Body of pancreas (tissue), 4 donors: ENCODE measurements around the gene VAPB. TPM values are rescaled to one million over a fixed set of nuclear protein-coding genes. Genes with fewer than 3 reads are reported as not detected.

Experiments used
- ATAC-seq: fragments of 150-250 bp; one replicate; pipeline ENCODE4 v1.9.1; 2016
- DNase-seq, 4 donors: peaks; one replicate each; pipeline ENCODE4 v3.0.0-alpha.2; 2019
- H3K27ac ChIP-seq, 4 donors: fragments of 200-600 bp; sonication (generic); 1 replicate in 3 of 4; 2 replicates in 1 of 4; pipeline versions ENCODE4 v1.5.1 to v1.6.1; 2016 to 2019; ENCODE audit warnings: mild to moderate bottlenecking in 1 of 4, mixed read lengths in 1 of 4, moderate library complexity in 1 of 4
- H3K27me3 ChIP-seq, 2 donors: fragments of 200-600 bp; sonication (generic); one replicate each; pipeline ENCODE4 v1.6.0; 2016; ENCODE audit warnings: mild to moderate bottlenecking in 1 of 2
- H3K36me3 ChIP-seq, 2 donors: fragments of 200-600 bp; sonication (generic); replicated peaks in 1 of 2; 2 replicates each; pipeline ENCODE4 v1.5.1; 2016; ENCODE audit warnings: low read depth in 2 of 2; ENCODE audit not compliant: insufficient read depth in 1 of 2
- H3K4me1 ChIP-seq: fragments of 200-600 bp; sonication (generic); one replicate; pipeline ENCODE4 v1.6.0; 2016
- H3K4me3 ChIP-seq, 2 donors: fragments of 200-600 bp; sonication (generic); 1 replicate in 1 of 2; 2 replicates in 1 of 2; pipeline ENCODE4 v1.5.1; 2016 to 2019
- H3K9me3 ChIP-seq, 3 donors: fragments of 200-600 bp; sonication (generic); 1 replicate in 2 of 3; 2 replicates in 1 of 3; pipeline ENCODE4 v1.5.1; 2016
- CTCF ChIP-seq, 7 experiments: fragments of 450-650 bp in 4 of 7; fragments of 200-600 bp in 3 of 7; sonication (generic) in 3 of 7; IDR thresholded peaks; one replicate each; pipeline ENCODE4 v1.5.1; 2016 to 2019; ENCODE audit warnings: antibody characterized with exemption in 7 of 7
- POLR2A ChIP-seq, 3 donors: fragments of 450-650 bp; IDR thresholded peaks; one replicate each; pipeline ENCODE4 v1.6.1; 2016; ENCODE audit warnings: antibody characterized with exemption in 3 of 3, mild to moderate bottlenecking in 2 of 3
- WGBS, 2 donors: methylation state at CpG; one replicate each; pipeline ENCODE4 v1.1.5; 2017; 5-methylcytosine and 5-hydroxymethylcytosine counted together
- intact Hi-C: fragments of 100-400 bp; cut with DNase I; formaldehyde crosslinking; loops from one replicate; pipeline ENCODE4 v1.15.1; 2023
- total RNA-seq, 2 donors: library from RNA; depleted of rRNA; stranded (reverse); fragments of >200 nt; gene quantifications; one replicate each; pipeline ENCODE4 v1.1.0, GENCODE V29; 2016

VAPB gene
- total RNA-seq, 2 donors from 2014 or later: 10.5 to 11.9 TPM

- ATAC-seq (no peak), DNase-seq (no peak)
- no peaks in the 10 kb centered on the region for H3K27me3 ChIP-seq
- intact Hi-C loops: no loop called here
- TF ChIP-seq CTCF (IDR thresholded peaks at IDR 0.05) (no peak), POLR2A (IDR thresholded peaks at IDR 0.05) (no peak)
- peaks cover 0 to 9% of the 10 kb centered on the region in 2 donors for H3K36me3 ChIP-seq
- WGBS, 2 donors: 90 to 96% methylated on average over 3 of the region's 3 CpGs
- no peaks in the 10 kb centered on the region for H3K9me3 ChIP-seq
- H3K4me3 ChIP-seq: no peak overlapping the region
- no peaks in the 10 kb centered on the region for H3K4me1 ChIP-seq
- H3K27ac ChIP-seq: no peak overlapping the region
Observed at GRCh38 chr20:58342104-58342945, 46.7 kb upstream of the VAPB start.

GRCh38 chr20:58344741-58345140 is 44.3 kb upstream of the VAPB start:
- no peak for DNase-seq
- peaks cover 0 to 9% of the 10 kb centered on the region in 2 donors for H3K36me3 ChIP-seq
- intact Hi-C loops: no loop called here

GRCh38 chr20:58349570-58349969 is 39.5 kb upstream of the VAPB start:
- intact Hi-C loops: no loop called here
- ATAC-seq (no peak), DNase-seq (no peak)
- Histone ChIP-seq H3K27ac (no peak overlapping the region), H3K27me3 (no peaks in the 10 kb centered on the region), H3K9me3 (no peaks in the 10 kb centered on the region), H3K4me1 (no peaks in the 10 kb centered on the region), H3K36me3 (peaks cover 0 to 14% of the 10 kb centered on the region in 2 donors), H3K4me3 (no peak overlapping the region)
- TF ChIP-seq CTCF (IDR thresholded peaks at IDR 0.05) (no peak), POLR2A (IDR thresholded peaks at IDR 0.05) (no peak)
- WGBS, 2 donors: 91 to 94% methylated on average over 3 of the region's 3 CpGs

More at GRCh38 chr20:58344741-58345140, 44.3 kb upstream of the VAPB start:
- WGBS, 2 donors: 92 to 95% methylated on average over 4 of the region's 4 CpGs
- no peak overlapping the region for H3K27ac ChIP-seq
- ATAC-seq: no peak
- H3K27me3 ChIP-seq: no peaks in the 10 kb centered on the region
- no peaks in the 10 kb centered on the region for H3K9me3 ChIP-seq
- H3K4me1 ChIP-seq: no peaks in the 10 kb centered on the region
- TF ChIP-seq POLR2A (IDR thresholded peaks at IDR 0.05): no peak
- TF ChIP-seq CTCF (IDR thresholded peaks at IDR 0.05): no peak
- H3K4me3 ChIP-seq: no peak overlapping the region

- TF ChIP-seq POLR2A (IDR thresholded peaks at IDR 0.05): no peak
- TF ChIP-seq CTCF (IDR thresholded peaks at IDR 0.05): no peak
- Histone ChIP-seq H3K27me3 (no peaks in the 10 kb centered on the region), H3K4me3 (no peak overlapping the region), H3K27ac (no peak overlapping the region), H3K4me1 (no peaks in the 10 kb centered on the region), H3K9me3 (no peaks in the 10 kb centered on the region), H3K36me3 (peaks cover 0 to 7% of the 10 kb centered on the region in 2 donors)
- WGBS, 2 donors: 76 to 87% methylated on average over 2 of the region's 2 CpGs
- ATAC-seq (no peak), DNase-seq (no peak)
- intact Hi-C loops: no loop called here
Observed at GRCh38 chr20:58352468-58352867, 36.6 kb upstream of the VAPB start.

GRCh38 chr20:58359441-58359840 is 29.6 kb upstream of the VAPB start:
- intact Hi-C loops: no loop called here
- Histone ChIP-seq H3K36me3 (peaks cover 0 to 12% of the 10 kb centered on the region in 2 donors), H3K9me3 (no peaks in the 10 kb centered on the region), H3K4me3 (no peak overlapping the region), H3K27me3 (no peaks in the 10 kb centered on the region), H3K4me1 (no peaks in the 10 kb centered on the region), H3K27ac (no peak overlapping the region)
- TF ChIP-seq CTCF (IDR thresholded peaks at IDR 0.05) (no peak), POLR2A (IDR thresholded peaks at IDR 0.05) (no peak)
- DNase-seq (no peak), ATAC-seq (no peak)
- WGBS, 2 donors: 82 to 90% methylated on average over 8 of the region's 8 CpGs
